Uterus (tissue), 4 donors: ENCODE results near the gene MAN1B1. TPM values are rescaled to one million over a fixed set of nuclear protein-coding genes. Genes with fewer than 3 reads are reported as not detected.

Source experiments
- DNase-seq, 2 donors: peaks; one replicate each; pipeline ENCODE4 v3.0.0-alpha.2; 2019 to 2020
- H3K27ac ChIP-seq, 2 donors: fragments of 200-600 bp; sonication (generic); 1 replicate in 1 of 2; 2 replicates in 1 of 2; pipeline ENCODE4 v1.5.1; 2016 to 2018
- H3K27me3 ChIP-seq, 2 donors: fragments of 200-600 bp; sonication (generic); one replicate each; pipeline ENCODE4 v1.5.1; 2018 to 2019; ENCODE audit warnings: control low read depth in 1 of 2
- H3K36me3 ChIP-seq, 2 donors: fragments of 200-600 bp; sonication (generic); one replicate each; pipeline ENCODE4 v1.5.1; 2019; ENCODE audit warnings: control low read depth in 1 of 2
- H3K4me1 ChIP-seq, 2 donors: fragments of 200-600 bp; sonication (generic); one replicate each; pipeline ENCODE4 v1.5.1; 2018 to 2019; ENCODE audit warnings: control low read depth in 1 of 2
- H3K4me3 ChIP-seq, 2 donors: fragments of 200-600 bp; sonication (generic); 1 replicate in 1 of 2; 2 replicates in 1 of 2; pipeline ENCODE4 v1.5.1; 2018 to 2019; ENCODE audit warnings: mild to moderate bottlenecking in 1 of 2
- H3K9me3 ChIP-seq, 2 donors: fragments of 200-600 bp; sonication (generic); one replicate each; pipeline ENCODE4 v1.5.1; 2019; ENCODE audit warnings: control low read depth in 1 of 2
- POLR2A ChIP-seq, 2 donors: fragments of 450-650 bp; IDR thresholded peaks; one replicate each; pipeline ENCODE4 v1.6.1; 2016; ENCODE audit warnings: antibody characterized with exemption in 2 of 2, mild to moderate bottlenecking in 1 of 2, moderate library complexity in 1 of 2
- intact Hi-C: fragments of 100-400 bp; cut with DNase I; formaldehyde crosslinking; loops from one replicate; pipeline ENCODE4 v1.15.1; 2023; ENCODE audit warnings: low total_unique reads
- total RNA-seq, 4 donors: library from RNA; depleted of rRNA in 3 of 4; stranded (reverse); fragments of >200 nt in 3 of 4; gene quantifications; one replicate each; pipeline versions ENCODE4 v1.1.0 to v1.2.4, GENCODE V29; 2014 to 2023
- TF ChIP-seq, protein P1 (sequence below), 4 experiments: fragments of 200-600 bp in 2 of 4; fragments of 450-650 bp in 2 of 4; sonication (generic) in 2 of 4; IDR thresholded peaks; one replicate each; pipeline ENCODE4 v1.5.1; 2016 to 2019; ENCODE audit warnings: antibody characterized with exemption in 4 of 4, mild to moderate bottlenecking in 2 of 4, moderate library complexity in 1 of 4
- donor health status: DM: yes; HTN: yes; CAD: no.

Gene MAN1B1
- total RNA-seq, 4 donors from 2014 or later: 32.9 to 65.0 (median 47.5) TPM

- Histone ChIP-seq H3K9me3 (no peaks in the 10 kb centered on the region), H3K27me3 (no peaks in the 10 kb centered on the region), H3K36me3 (no peaks in the 10 kb centered on the region), H3K4me1 (no peaks in the 10 kb centered on the region), H3K4me3 (no peak overlapping the region), H3K27ac (no peak overlapping the region)
- TF ChIP-seq, protein P1, sequence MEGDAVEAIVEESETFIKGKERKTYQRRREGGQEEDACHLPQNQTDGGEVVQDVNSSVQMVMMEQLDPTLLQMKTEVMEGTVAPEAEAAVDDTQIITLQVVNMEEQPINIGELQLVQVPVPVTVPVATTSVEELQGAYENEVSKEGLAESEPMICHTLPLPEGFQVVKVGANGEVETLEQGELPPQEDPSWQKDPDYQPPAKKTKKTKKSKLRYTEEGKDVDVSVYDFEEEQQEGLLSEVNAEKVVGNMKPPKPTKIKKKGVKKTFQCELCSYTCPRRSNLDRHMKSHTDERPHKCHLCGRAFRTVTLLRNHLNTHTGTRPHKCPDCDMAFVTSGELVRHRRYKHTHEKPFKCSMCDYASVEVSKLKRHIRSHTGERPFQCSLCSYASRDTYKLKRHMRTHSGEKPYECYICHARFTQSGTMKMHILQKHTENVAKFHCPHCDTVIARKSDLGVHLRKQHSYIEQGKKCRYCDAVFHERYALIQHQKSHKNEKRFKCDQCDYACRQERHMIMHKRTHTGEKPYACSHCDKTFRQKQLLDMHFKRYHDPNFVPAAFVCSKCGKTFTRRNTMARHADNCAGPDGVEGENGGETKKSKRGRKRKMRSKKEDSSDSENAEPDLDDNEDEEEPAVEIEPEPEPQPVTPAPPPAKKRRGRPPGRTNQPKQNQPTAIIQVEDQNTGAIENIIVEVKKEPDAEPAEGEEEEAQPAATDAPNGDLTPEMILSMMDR (IDR thresholded peaks at IDR 0.05): no peak
- no peak for TF ChIP-seq POLR2A (IDR thresholded peaks at IDR 0.05)
- intact Hi-C loops: no loop called here
- DNase-seq: no peak
These were observed 16.6 kb downstream of the MAN1B1 start for GRCh38 chr9:137103206-137103999.

GRCh38 chr9:137105814-137106661 lies 19.3 kb downstream of the MAN1B1 start:
- TF ChIP-seq POLR2A (IDR thresholded peaks at IDR 0.05): no peak
- TF ChIP-seq, protein P1 (IDR thresholded peaks at IDR 0.05): no peak
- Histone ChIP-seq H3K9me3 (no peaks in the 10 kb centered on the region), H3K27ac (no peak overlapping the region), H3K36me3 (no peaks in the 10 kb centered on the region), H3K4me3 (no peak overlapping the region), H3K4me1 (no peaks in the 10 kb centered on the region), H3K27me3 (no peaks in the 10 kb centered on the region)
- no peak for DNase-seq
- intact Hi-C loops: no loop called here

- DNase-seq: no peak
- Histone ChIP-seq H3K9me3 (no peaks in the 10 kb centered on the region), H3K27ac (no peak overlapping the region), H3K4me3 (no peak overlapping the region), H3K27me3 (no peaks in the 10 kb centered on the region), H3K36me3 (no peaks in the 10 kb centered on the region), H3K4me1 (no peaks in the 10 kb centered on the region)
- no peak for TF ChIP-seq POLR2A (IDR thresholded peaks at IDR 0.05)
- TF ChIP-seq, protein P1 (IDR thresholded peaks at IDR 0.05): no peak
- intact Hi-C loops: no loop called here
These were observed 20.0 kb downstream of the MAN1B1 start for GRCh38 chr9:137106662-137107250.

GRCh38 chr9:137107312-137107921 lies 20.6 kb downstream of the MAN1B1 start:
- intact Hi-C loops: no loop called here
- no peak for DNase-seq
- Histone ChIP-seq H3K27me3 (no peaks in the 10 kb centered on the region), H3K27ac (no peak overlapping the region), H3K4me1 (no peaks in the 10 kb centered on the region), H3K4me3 (no peak overlapping the region), H3K9me3 (no peaks in the 10 kb centered on the region), H3K36me3 (no peaks in the 10 kb centered on the region)
- TF ChIP-seq, protein P1 (IDR thresholded peaks at IDR 0.05): no peak
- TF ChIP-seq POLR2A (IDR thresholded peaks at IDR 0.05): no peak
